ENCODE results near the gene DNAJC11.
A peak's percentile ranks its signal among the peaks of the same experiment; 100 is the strongest.
"Not testable (repeated sequence)": the region's sequence is repeated elsewhere in the genome, so short reads cannot be mapped to it uniquely, and the experiment has no call there.

The DNAJC11 gene

GRCh38 chr1:6743189-6744101 lies 41.8 kb upstream of the DNAJC11 start:
- H4K8ac ChIP-seq (ENCODE audit: low read depth, low read length), result no peak overlapping the region
- no peaks in the 10 kb centered on the region for H3K79me1 ChIP-seq (ENCODE audit: low read depth, low read length)
- H3K9ac ChIP-seq (ENCODE audit: low read depth, low read length, poor library complexity), result no peak overlapping the region
- H3K4me3 ChIP-seq (ENCODE audit: low read length in 2 of 2), result no peak overlapping the region
- H3K18ac ChIP-seq (ENCODE audit: low read length), result no peak overlapping the region
- H3K27me3 ChIP-seq (ENCODE audit: control insufficient read depth in 3 of 3, insufficient read depth in 3 of 3, low read depth in 1 of 3, low read length in 3 of 3), result peaks cover 0 to 8% (median 0%) of the 10 kb centered on the region in 3 experiments
- no peak overlapping the region for H2BK5ac ChIP-seq (ENCODE audit: low read length)
- H3K23ac ChIP-seq (ENCODE audit: low read depth, low read length, poor library complexity), result no peak overlapping the region
- peak overlapping the region; percentile 35 for H2AFZ ChIP-seq (ENCODE audit: low read length)
- H2BK12ac ChIP-seq (ENCODE audit: low read length), result no peak overlapping the region
- no peak overlapping the region for H3K4ac ChIP-seq (ENCODE audit: low read length)
- H3K36me3 ChIP-seq (replicated peaks in 1 of 2; ENCODE audit: control insufficient read depth in 2 of 2, insufficient read depth in 2 of 2, low read length in 2 of 2), result no peaks in the 10 kb centered on the region
- no CpG with 5 or more reads among the region's 20 CpGs for WGBS, 2 donors (ENCODE audit: extremely low coverage in 2 of 2, insufficient read length in 2 of 2, insufficient replicate concordance in 1 of 2)
- H2AK5ac ChIP-seq (ENCODE audit: low read depth, low read length), result no peak overlapping the region
- H2BK15ac ChIP-seq (ENCODE audit: low read length), result no peak overlapping the region
- no peak overlapping the region for H3K14ac ChIP-seq (ENCODE audit: low read length)
- H3K4me2 ChIP-seq (ENCODE audit: insufficient read depth, low read length, poor library complexity, severe bottlenecking), result no peak overlapping the region
- H4K91ac ChIP-seq (ENCODE audit: low read depth, low read length, poor library complexity), result no peak overlapping the region
- no peak overlapping the region for H2BK120ac ChIP-seq (ENCODE audit: low read depth, low read length)
- DNase-seq (ENCODE audit: low spot score), result no peak
- H3K9me3 ChIP-seq (replicated peaks in 1 of 2; ENCODE audit: control insufficient read depth in 2 of 2, insufficient read depth in 1 of 2, low read depth in 1 of 2, low read length in 2 of 2), result peaks cover 0 to 2% of the 10 kb centered on the region in 2 donors
- peaks cover 0 to 5% of the 10 kb centered on the region in 2 donors for H3K4me1 ChIP-seq (ENCODE audit: control insufficient read depth in 2 of 2, insufficient read depth in 1 of 2, low read depth in 1 of 2, low read length in 2 of 2)
- no peak overlapping the region for H3K27ac ChIP-seq (replicated peaks; ENCODE audit: low read length)

DNA sequence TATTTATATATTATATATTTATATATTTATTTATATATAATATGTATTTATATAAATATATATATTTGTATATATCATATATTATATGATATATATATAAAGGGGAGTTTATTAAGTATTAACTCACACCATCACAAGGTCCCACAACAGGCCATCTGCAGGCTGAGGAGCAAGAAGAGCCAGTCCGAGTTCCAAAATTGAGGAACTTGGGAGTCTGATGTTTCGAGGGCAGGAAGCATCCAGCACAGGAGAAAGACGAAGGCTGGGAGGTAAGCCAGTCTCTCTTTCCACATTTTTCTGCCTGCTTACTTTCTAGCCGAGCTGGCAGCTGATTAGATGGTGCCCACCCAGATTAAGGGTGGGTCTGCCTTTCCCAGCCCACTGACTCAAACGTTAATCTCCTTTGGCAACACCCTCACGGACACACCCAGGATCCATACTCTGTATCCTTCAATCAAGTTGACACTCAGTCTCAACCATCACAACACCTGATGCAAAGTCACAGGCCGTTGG lies 41.1 kb upstream of the DNAJC11 start:
- not testable (repeated sequence) for H3K9me3 ChIP-seq (replicated peaks in 1 of 2; ENCODE audit: control insufficient read depth in 2 of 2, insufficient read depth in 1 of 2, low read depth in 1 of 2, low read length in 2 of 2); H3K4ac ChIP-seq (ENCODE audit: low read length); H2BK120ac ChIP-seq (ENCODE audit: low read depth, low read length); H4K91ac ChIP-seq (ENCODE audit: low read depth, low read length, poor library complexity); H3K36me3 ChIP-seq (replicated peaks in 1 of 2; ENCODE audit: control insufficient read depth in 2 of 2, insufficient read depth in 2 of 2, low read length in 2 of 2); H3K79me1 ChIP-seq (ENCODE audit: low read depth, low read length); H3K4me3 ChIP-seq (ENCODE audit: low read length in 2 of 2); H3K27ac ChIP-seq (replicated peaks; ENCODE audit: low read length); H2BK12ac ChIP-seq (ENCODE audit: low read length); H3K14ac ChIP-seq (ENCODE audit: low read length); H3K4me1 ChIP-seq (ENCODE audit: control insufficient read depth in 2 of 2, insufficient read depth in 1 of 2, low read depth in 1 of 2, low read length in 2 of 2); H3K4me2 ChIP-seq (ENCODE audit: insufficient read depth, low read length, poor library complexity, severe bottlenecking); DNase-seq (ENCODE audit: low spot score); H2BK15ac ChIP-seq (ENCODE audit: low read length); H2AFZ ChIP-seq (ENCODE audit: low read length); H2BK5ac ChIP-seq (ENCODE audit: low read length); H3K18ac ChIP-seq (ENCODE audit: low read length); H3K27me3 ChIP-seq (ENCODE audit: control insufficient read depth in 3 of 3, insufficient read depth in 3 of 3, low read depth in 1 of 3, low read length in 3 of 3); H3K9ac ChIP-seq (ENCODE audit: low read depth, low read length, poor library complexity); H3K23ac ChIP-seq (ENCODE audit: low read depth, low read length, poor library complexity); H4K8ac ChIP-seq (ENCODE audit: low read depth, low read length); H2AK5ac ChIP-seq (ENCODE audit: low read depth, low read length)
- no CpG with 5 or more reads among the region's 7 CpGs for WGBS, 2 donors (ENCODE audit: extremely low coverage in 2 of 2, insufficient read length in 2 of 2, insufficient replicate concordance in 1 of 2)

- Histone ChIP-seq H3K4ac (ENCODE audit: low read length) (no peak overlapping the region), H3K14ac (ENCODE audit: low read length) (no peak overlapping the region), H3K36me3 (replicated peaks in 1 of 2; ENCODE audit: control insufficient read depth in 2 of 2, insufficient read depth in 2 of 2, low read length in 2 of 2) (no peaks in the 10 kb centered on the region), H2BK15ac (ENCODE audit: low read length) (no peak overlapping the region), H3K23ac (ENCODE audit: low read depth, low read length, poor library complexity) (no peak overlapping the region), H3K27ac (replicated peaks; ENCODE audit: low read length) (no peak overlapping the region), H2AFZ (ENCODE audit: low read length) (no peak overlapping the region), H2BK120ac (ENCODE audit: low read depth, low read length) (no peak overlapping the region), H3K18ac (ENCODE audit: low read length) (no peak overlapping the region), H2BK12ac (ENCODE audit: low read length) (no peak overlapping the region), H3K79me1 (ENCODE audit: low read depth, low read length) (no peaks in the 10 kb centered on the region), H3K4me3 (ENCODE audit: low read length in 2 of 2) (no peak overlapping the region), H3K4me1 (ENCODE audit: control insufficient read depth in 2 of 2, insufficient read depth in 1 of 2, low read depth in 1 of 2, low read length in 2 of 2) (peaks cover 0 to 5% of the 10 kb centered on the region in 2 donors), H3K4me2 (ENCODE audit: insufficient read depth, low read length, poor library complexity, severe bottlenecking) (no peak overlapping the region), H4K91ac (ENCODE audit: low read depth, low read length, poor library complexity) (no peak overlapping the region), H2AK5ac (ENCODE audit: low read depth, low read length) (no peak overlapping the region), H3K27me3 (ENCODE audit: control insufficient read depth in 3 of 3, insufficient read depth in 3 of 3, low read depth in 1 of 3, low read length in 3 of 3) (peaks cover 0 to 4% (median 0%) of the 10 kb centered on the region in 3 experiments), H3K9ac (ENCODE audit: low read depth, low read length, poor library complexity) (no peak overlapping the region), H3K9me3 (replicated peaks in 1 of 2; ENCODE audit: control insufficient read depth in 2 of 2, insufficient read depth in 1 of 2, low read depth in 1 of 2, low read length in 2 of 2) (peaks cover 0 to 2% of the 10 kb centered on the region in 2 donors), H4K8ac (ENCODE audit: low read depth, low read length) (no peak overlapping the region), H2BK5ac (ENCODE audit: low read length) (no peak overlapping the region)
- no CpG with 5 or more reads among the region's 30 CpGs for WGBS, 2 donors (ENCODE audit: extremely low coverage in 2 of 2, insufficient read length in 2 of 2, insufficient replicate concordance in 1 of 2)
- DNase-seq (ENCODE audit: low spot score), result no peak
These were observed 37.5 kb upstream of the DNAJC11 start for GRCh38 chr1:6738987-6739676.

GRCh38 chr1:6732942-6733341 lies 31.3 kb upstream of the DNAJC11 start:
- Histone ChIP-seq H2BK12ac (ENCODE audit: low read length) (no peak overlapping the region), H3K14ac (ENCODE audit: low read length) (no peak overlapping the region), H4K8ac (ENCODE audit: low read depth, low read length) (no peak overlapping the region), H3K4me1 (ENCODE audit: control insufficient read depth in 2 of 2, insufficient read depth in 1 of 2, low read depth in 1 of 2, low read length in 2 of 2) (peaks cover 0 to 5% of the 10 kb centered on the region in 2 donors), H3K79me1 (ENCODE audit: low read depth, low read length) (no peaks in the 10 kb centered on the region), H2BK5ac (ENCODE audit: low read length) (no peak overlapping the region), H3K4me3 (ENCODE audit: low read length in 2 of 2) (no peak overlapping the region), H3K27ac (replicated peaks; ENCODE audit: low read length) (no peak overlapping the region), H4K91ac (ENCODE audit: low read depth, low read length, poor library complexity) (no peak overlapping the region), H3K23ac (ENCODE audit: low read depth, low read length, poor library complexity) (no peak overlapping the region), H3K36me3 (replicated peaks in 1 of 2; ENCODE audit: control insufficient read depth in 2 of 2, insufficient read depth in 2 of 2, low read length in 2 of 2) (no peaks in the 10 kb centered on the region), H2BK120ac (ENCODE audit: low read depth, low read length) (no peak overlapping the region), H3K9ac (ENCODE audit: low read depth, low read length, poor library complexity) (no peak overlapping the region), H3K9me3 (replicated peaks in 1 of 2; ENCODE audit: control insufficient read depth in 2 of 2, insufficient read depth in 1 of 2, low read depth in 1 of 2, low read length in 2 of 2) (no peaks in the 10 kb centered on the region), H2AK5ac (ENCODE audit: low read depth, low read length) (no peak overlapping the region), H3K27me3 (ENCODE audit: control insufficient read depth in 3 of 3, insufficient read depth in 3 of 3, low read depth in 1 of 3, low read length in 3 of 3) (peaks cover 0 to 21% (median 0%) of the 10 kb centered on the region in 3 experiments), H2BK15ac (ENCODE audit: low read length) (no peak overlapping the region), H3K4ac (ENCODE audit: low read length) (no peak overlapping the region), H3K4me2 (ENCODE audit: insufficient read depth, low read length, poor library complexity, severe bottlenecking) (no peak overlapping the region), H2AFZ (ENCODE audit: low read length) (no peak overlapping the region), H3K18ac (ENCODE audit: low read length) (no peak overlapping the region)
- no peak for DNase-seq (ENCODE audit: low spot score)
- WGBS, 2 donors (ENCODE audit: extremely low coverage in 2 of 2, insufficient read length in 2 of 2, insufficient replicate concordance in 1 of 2), result no CpG with 5 or more reads among the region's 5 CpGs

All from neuronal stem cell (in vitro differentiated cells).